ENCODE data around the gene HELB. TPM values are rescaled to one million over a fixed set of nuclear protein-coding genes. Genes with fewer than 3 reads are reported as not detected.

HELB gene
- total and polyA plus RNA-seq, 12 donors: 0.40 to 6.8 (median 1.7) TPM

- no peak for TF ChIP-seq POLR2A (IDR thresholded peaks at IDR 0.05)
- no peak for TF ChIP-seq CTCF (IDR thresholded peaks at IDR 0.05)
- no peak for DNase-seq
- H3K27me3 ChIP-seq: no peaks in the 10 kb centered on the region
- no peaks in the 10 kb centered on the region for H3K9me3 ChIP-seq (replicated peaks in 1 of 3)
- no peak overlapping the region for H3K4me3 ChIP-seq
- H3K27ac ChIP-seq: no peak overlapping the region
- 80 to 93% (median 90%) methylated on average over 5 of the region's 5 CpGs for WGBS, 4 donors
- no peaks in the 10 kb centered on the region for H3K36me3 ChIP-seq (replicated peaks in 1 of 2)
- intact Hi-C loops (cut with DNase I): no loop called here
- no peaks in the 10 kb centered on the region for H3K4me1 ChIP-seq (replicated peaks in 1 of 2)
These were observed 14.2 kb upstream of the HELB start for GRCh38 chr12:66288121-66288520.

- Histone ChIP-seq H3K9me3 (replicated peaks in 1 of 3) (no peaks in the 10 kb centered on the region), H3K27ac (no peak overlapping the region), H3K4me1 (replicated peaks in 1 of 2) (no peaks in the 10 kb centered on the region), H3K4me3 (no peak overlapping the region), H3K36me3 (replicated peaks in 1 of 2) (no peaks in the 10 kb centered on the region), H3K27me3 (no peaks in the 10 kb centered on the region)
- intact Hi-C loops (cut with DNase I): no loop called here
- no peak for DNase-seq
- no peak for TF ChIP-seq POLR2A (IDR thresholded peaks at IDR 0.05)
- TF ChIP-seq CTCF (IDR thresholded peaks at IDR 0.05): no peak
- WGBS, 4 donors: 79 to 90% (median 82%) methylated on average over 2 of the region's 2 CpGs
These were observed 12.8 kb upstream of the HELB start for GRCh38 chr12:66289485-66289884.

GRCh38 chr12:66290716-66291200 is 11.5 kb upstream of the HELB start:
- no peak for TF ChIP-seq CTCF (IDR thresholded peaks at IDR 0.05)
- no peak for TF ChIP-seq POLR2A (IDR thresholded peaks at IDR 0.05)
- intact Hi-C loops (cut with DNase I): no loop called here

GRCh38 chr12:66296176-66296683 is 6.1 kb upstream of the HELB start:
- WGBS, 4 donors: 76 to 84% (median 81%) methylated on average over 1 of the region's 1 CpG

More at GRCh38 chr12:66290716-66291200, 11.5 kb upstream of the HELB start:
- no peak overlapping the region for H3K4me3 ChIP-seq
- H3K27me3 ChIP-seq: no peaks in the 10 kb centered on the region
- H3K36me3 ChIP-seq (replicated peaks in 1 of 2): no peaks in the 10 kb centered on the region
- H3K9me3 ChIP-seq (replicated peaks in 1 of 3): no peaks in the 10 kb centered on the region
- 78 to 84% (median 82%) methylated on average over 2 of the region's 2 CpGs for WGBS, 4 donors
- H3K27ac ChIP-seq: no peak overlapping the region
- no peak for DNase-seq
- no peaks in the 10 kb centered on the region for H3K4me1 ChIP-seq (replicated peaks in 1 of 2)

More at GRCh38 chr12:66296176-66296683, 6.1 kb upstream of the HELB start:
- Histone ChIP-seq H3K36me3 (replicated peaks in 1 of 2) (no peaks in the 10 kb centered on the region), H3K27ac (no peak overlapping the region), H3K4me1 (replicated peaks in 1 of 2) (no peaks in the 10 kb centered on the region), H3K4me3 (no peak overlapping the region), H3K9me3 (replicated peaks in 1 of 3) (no peaks in the 10 kb centered on the region), H3K27me3 (no peaks in the 10 kb centered on the region)
- TF ChIP-seq CTCF (IDR thresholded peaks at IDR 0.05) (no peak), POLR2A (IDR thresholded peaks at IDR 0.05) (no peak)
- intact Hi-C loops (cut with DNase I): no loop called here
- no peak for DNase-seq
